DND-41 (cell line): ENCODE data around the gene ZSCAN10.
A peak's percentile ranks its signal among the peaks of the same experiment; 100 is the strongest.

Source experiments
- ATAC-seq: fragments of 200-7000 bp; cut with Tn5 transposase; 3 replicates; pipeline ENCODE4 v1.9.1; 2021; ENCODE audit warnings: low read depth; ENCODE audit not compliant: insufficient read depth
- DNase-seq: peaks from one replicate; pipeline ENCODE4 v3.0.0-alpha.2; 2020
- H2AFZ ChIP-seq: 2 replicates; pipeline ENCODE4 v1.6.0; 2012; ENCODE audit warnings: low read depth, low read length
- H3K27ac ChIP-seq: 2 replicates; pipeline ENCODE4 v1.5.1; 2012; ENCODE audit warnings: low read length, inconsistent platforms
- H3K27me3 ChIP-seq: fragments of 200-600 bp; sonication (generic); 2 replicates; pipeline ENCODE4 v1.6.0; 2012; ENCODE audit warnings: low read length, mild to moderate bottlenecking, inconsistent platforms; ENCODE audit not compliant: insufficient read depth, poor library complexity
- H3K36me3 ChIP-seq: 2 replicates; pipeline ENCODE4 v1.5.1; 2012; ENCODE audit warnings: low read length, inconsistent platforms; ENCODE audit not compliant: insufficient read depth
- H3K4me1 ChIP-seq: 2 replicates; pipeline ENCODE4 v1.5.1; 2012; ENCODE audit warnings: mild to moderate bottlenecking, low read length; ENCODE audit not compliant: insufficient read depth
- H3K4me2 ChIP-seq: 2 replicates; pipeline ENCODE4 v1.6.0; 2012; ENCODE audit warnings: mild to moderate bottlenecking, moderate library complexity, low read length, inconsistent platforms; ENCODE audit not compliant: insufficient read depth
- H3K4me3 ChIP-seq, 2 experiments: fragments of 200-600 bp in 1 of 2; shearing (Covaris generic) in 1 of 2; 2 replicates each; pipeline ENCODE4 v1.5.1; 2012 to 2016; ENCODE audit warnings: inconsistent platforms in 2 of 2, low read length in 2 of 2, mild to moderate bottlenecking in 2 of 2, low read depth in 1 of 2, moderate library complexity in 1 of 2
- H3K79me2 ChIP-seq: 2 replicates; pipeline ENCODE4 v1.6.0; 2012; ENCODE audit warnings: low read length, inconsistent platforms; ENCODE audit not compliant: insufficient read depth
- H3K9ac ChIP-seq: 2 replicates; pipeline ENCODE4 v1.6.0; 2012; ENCODE audit warnings: low read depth, mild to moderate bottlenecking, inconsistent platforms, low read length, moderate library complexity
- H3K9me3 ChIP-seq: 2 replicates; pipeline ENCODE4 v1.5.1; 2012; ENCODE audit warnings: low read length, moderate library complexity, mild to moderate bottlenecking, inconsistent platforms; ENCODE audit not compliant: insufficient read depth, severe bottlenecking
- H4K20me1 ChIP-seq: 2 replicates; pipeline ENCODE4 v1.6.0; 2012; ENCODE audit warnings: low read length; ENCODE audit not compliant: insufficient read depth
- CTCF ChIP-seq: IDR thresholded peaks from 2 replicates; pipeline ENCODE4 v1.5.1; 2012; ENCODE audit warnings: borderline replicate concordance, low read length, moderate library complexity, mild to moderate bottlenecking; ENCODE audit not compliant: poor library complexity, severe bottlenecking; ENCODE audit errors: extremely low read depth
- EZH2 ChIP-seq: IDR thresholded peaks from 3 replicates; pipeline ENCODE4 v1.6.1; 2012; ENCODE audit warnings: borderline replicate concordance, low read depth, mild to moderate bottlenecking, moderate library complexity, low read length, inconsistent platforms; ENCODE audit not compliant: severe bottlenecking

Gene ZSCAN10

GRCh38 chr16:3047387-3047720 is 51.7 kb downstream of the ZSCAN10 start:
- Histone ChIP-seq H2AFZ (no peak overlapping the region), H3K4me1 (peaks cover 10% of the 10 kb centered on the region), H4K20me1 (peaks cover 2% of the 10 kb centered on the region; the same call in 1 of the 2 replicates), H3K79me2 (no peaks in the 10 kb centered on the region), H3K4me3 (no peak overlapping the region), H3K27ac (no peak overlapping the region), H3K36me3 (no peaks in the 10 kb centered on the region), H3K27me3 (peaks cover 25% of the 10 kb centered on the region), H3K9ac (no peak overlapping the region), H3K9me3 (no peaks in the 10 kb centered on the region), H3K4me2 (no peak overlapping the region)
- TF ChIP-seq CTCF, result no peak
- TF ChIP-seq EZH2, result no peak
- no peak for ATAC-seq
- DNase-seq, result no peak

- H3K9me3 ChIP-seq, result no peaks in the 10 kb centered on the region
- no peak overlapping the region for H3K9ac ChIP-seq
- no peak overlapping the region for H3K4me2 ChIP-seq
- no peak for ATAC-seq
- peaks cover 2% of the 10 kb centered on the region; the same call in 1 of the 2 replicates for H4K20me1 ChIP-seq
- no peaks in the 10 kb centered on the region for H3K79me2 ChIP-seq
- DNase-seq, result no peak
- H3K27ac ChIP-seq, result no peak overlapping the region
- H3K4me1 ChIP-seq, result peaks cover 10% of the 10 kb centered on the region
- peaks cover 25% of the 10 kb centered on the region for H3K27me3 ChIP-seq
- H3K36me3 ChIP-seq, result no peaks in the 10 kb centered on the region
- no peak overlapping the region for H2AFZ ChIP-seq
- H3K4me3 ChIP-seq, result no peak overlapping the region
- TF ChIP-seq EZH2 (no peak), CTCF (no peak)
Observed at GRCh38 chr16:3046641-3047386, 52.3 kb downstream of the ZSCAN10 start.

GRCh38 chr16:3045758-3046640 is 53.1 kb downstream of the ZSCAN10 start, which contains the start of gene MMP25:
Gene MMP25 (plus strand): TSS chr16:3046561. CDS start chr16:3046918, 357 bp downstream.
- peak within 1 kb of the TSS; percentile 60 for H3K4me2 ChIP-seq
- peaks cover 25% of the 10 kb centered on the region for H3K27me3 ChIP-seq
- H3K9ac ChIP-seq, result peak within 1 kb of the TSS; percentile 39; the same call in 1 of the 2 replicates
- H3K79me2 ChIP-seq, result no peaks in the 10 kb centered on the region
- DNase-seq (no peak), ATAC-seq (peak; percentile 56)
- peak within 1 kb of the TSS; percentile 55 for H2AFZ ChIP-seq
- TF ChIP-seq CTCF (no peak), EZH2 (peak; percentile 86)
- H3K9me3 ChIP-seq, result no peaks in the 10 kb centered on the region
- peaks cover 10% of the 10 kb centered on the region for H3K4me1 ChIP-seq
- peak within 1 kb of the TSS in 1 of 2 experiments; percentile 34; a peak in 3 of 4 replicates for H3K4me3 ChIP-seq
- no peaks in the 10 kb centered on the region for H3K36me3 ChIP-seq
- peaks cover 2% of the 10 kb centered on the region; the same call in 1 of the 2 replicates for H4K20me1 ChIP-seq
- no peak within 1 kb of the TSS for H3K27ac ChIP-seq
